HEK293 (cell line): Measurements from ENCODE around the gene TSC22D3.

Experiments
- CTCF ChIA-PET: fragments of 350-600 bp; formaldehyde crosslinking; extraction: SDS; loops from one replicate; lab custom pipeline; 2021; ENCODE audit warnings: antibody characterized with exemption; lab: Yijun Ruan, JAX
- POLR2A ChIA-PET: fragments of 300-600 bp; formaldehyde crosslinking; extraction: SDS; loops from one replicate; lab custom pipeline; 2020; ENCODE audit warnings: antibody characterized with exemption, inconsistent platforms; lab: Yijun Ruan, JAX
- H3K27ac ChIP-seq: fragments of 200-500 bp; sonication (Bioruptor generic); 2 replicates; pipeline ENCODE4 v1.5.1; 2014; ENCODE audit warnings: low read depth, low read length, control low read depth, inconsistent platforms; ENCODE audit errors: extremely low read depth
- H3K36me3 ChIP-seq, 2 experiments: fragments of 200-500 bp in 1 of 2; sonication (Bioruptor generic) in 1 of 2; 1 replicate in 1 of 2; 2 replicates in 1 of 2; pipeline ENCODE4 v1.5.1; 2014 to 2017; ENCODE audit warnings: inconsistent platforms in 2 of 2, low read length in 2 of 2; ENCODE audit not compliant: control insufficient read depth in 2 of 2, insufficient read depth in 1 of 2
- H3K4me1 ChIP-seq: fragments of 200-500 bp; sonication (Bioruptor generic); 2 replicates; pipeline ENCODE4 v1.5.1; 2014; ENCODE audit warnings: mild to moderate bottlenecking, low read length, inconsistent platforms; ENCODE audit not compliant: control insufficient read depth, insufficient read depth
- H3K4me3 ChIP-seq: 2 replicates; pipeline ENCODE4 v1.5.1; 2011; ENCODE audit warnings: low read depth, mild to moderate bottlenecking, control low read depth, low read length, moderate library complexity
- H3K9me3 ChIP-seq: fragments of 200-500 bp; sonication (Bioruptor generic); 2 replicates; pipeline ENCODE4 v1.5.1; 2014; ENCODE audit warnings: low read depth, low read length, inconsistent platforms; ENCODE audit not compliant: control insufficient read depth, insufficient read depth
- BCL11B ChIP-seq: fragments of 450-650 bp; formaldehyde crosslinking; IDR thresholded peaks from 2 replicates; pipeline ENCODE4 v1.5.1; 2016; ENCODE audit warnings: low read depth, missing biosample characterization, missing genetic modification characterization
- IKZF3 ChIP-seq: fragments of 450-650 bp; IDR thresholded peaks from 2 replicates; pipeline ENCODE4 v1.5.0; 2018; ENCODE audit warnings: missing biosample characterization, mild to moderate bottlenecking, missing genetic modification characterization, moderate library complexity
- REPIN1 ChIP-seq: fragments of 450-650 bp; formaldehyde crosslinking; IDR thresholded peaks from 2 replicates; pipeline ENCODE4 v1.5.1; 2017; ENCODE audit warnings: missing biosample characterization, missing genetic modification characterization, low read depth
- SP3 ChIP-seq: fragments of 450-650 bp; formaldehyde crosslinking; IDR thresholded peaks from 2 replicates; pipeline ENCODE4 v1.5.1; 2016; ENCODE audit warnings: missing biosample characterization, missing genetic modification characterization
- ZBTB17 ChIP-seq: fragments of 450-650 bp; formaldehyde crosslinking; IDR thresholded peaks from 2 replicates; pipeline ENCODE4 v1.5.1; 2016; ENCODE audit warnings: missing biosample characterization, missing genetic modification characterization
- ZNF10 ChIP-seq: fragments of 450-650 bp; formaldehyde crosslinking; IDR thresholded peaks from 2 replicates; pipeline ENCODE4 v1.5.1; 2017; ENCODE audit warnings: missing biosample characterization, missing genetic modification characterization
- ZNF138 ChIP-seq: fragments of 450-650 bp; formaldehyde crosslinking; IDR thresholded peaks from 2 replicates; pipeline ENCODE4 v1.5.1; 2016; ENCODE audit warnings: missing biosample characterization, missing genetic modification characterization, borderline replicate concordance
- ZNF16 ChIP-seq: fragments of 450-650 bp; formaldehyde crosslinking; IDR thresholded peaks from 2 replicates; pipeline ENCODE4 v1.5.1; 2016; ENCODE audit warnings: low read depth, missing biosample characterization, missing genetic modification characterization
- ZNF214 ChIP-seq: fragments of 450-650 bp; formaldehyde crosslinking; IDR thresholded peaks from 2 replicates; pipeline ENCODE4 v1.5.1; 2017; ENCODE audit warnings: missing biosample characterization, mild to moderate bottlenecking, missing genetic modification characterization, borderline replicate concordance
- ZNF350 ChIP-seq: fragments of 450-650 bp; formaldehyde crosslinking; IDR thresholded peaks from 2 replicates; pipeline ENCODE4 v1.5.0; 2017; ENCODE audit warnings: missing biosample characterization, mild to moderate bottlenecking, missing genetic modification characterization
- ZNF426 ChIP-seq: fragments of 450-650 bp; formaldehyde crosslinking; IDR thresholded peaks from 2 replicates; pipeline ENCODE4 v1.5.1; 2017; ENCODE audit warnings: missing biosample characterization, missing genetic modification characterization, mild to moderate bottlenecking, inconsistent platforms, moderate library complexity
- ZNF48 ChIP-seq: fragments of 450-650 bp; formaldehyde crosslinking; IDR thresholded peaks from 2 replicates; pipeline ENCODE4 v1.5.1; 2016; ENCODE audit warnings: missing biosample characterization, missing genetic modification characterization
- ZNF558 ChIP-seq: fragments of 450-650 bp; formaldehyde crosslinking; IDR thresholded peaks from 2 replicates; pipeline ENCODE4 v1.5.1; 2016; ENCODE audit warnings: missing biosample characterization, missing genetic modification characterization
- ZNF585B ChIP-seq: fragments of 450-650 bp; formaldehyde crosslinking; IDR thresholded peaks from 2 replicates; pipeline ENCODE4 v1.5.1; 2016; ENCODE audit warnings: missing biosample characterization, missing genetic modification characterization
- ZNF600 ChIP-seq: fragments of 450-650 bp; formaldehyde crosslinking; IDR thresholded peaks from 2 replicates; pipeline ENCODE4 v1.5.1; 2016; ENCODE audit warnings: missing biosample characterization, missing genetic modification characterization
- ZNF629 ChIP-seq: fragments of 450-650 bp; formaldehyde crosslinking; IDR thresholded peaks from 2 replicates; pipeline ENCODE4 v1.5.1; 2017; ENCODE audit warnings: missing biosample characterization, missing genetic modification characterization
- ZNF658 ChIP-seq: fragments of 450-650 bp; formaldehyde crosslinking; IDR thresholded peaks from 2 replicates; pipeline ENCODE4; 2016; ENCODE audit warnings: missing biosample characterization, missing genetic modification characterization
- ZNF701 ChIP-seq: fragments of 450-650 bp; formaldehyde crosslinking; IDR thresholded peaks from 2 replicates; pipeline ENCODE4 v1.5.1; 2016; ENCODE audit warnings: missing biosample characterization, missing genetic modification characterization
- TF ChIP-seq, protein P1 (sequence below): fragments of 450-650 bp; formaldehyde crosslinking; IDR thresholded peaks from 2 replicates; pipeline ENCODE4 v1.5.1; 2017; ENCODE audit warnings: missing biosample characterization, mild to moderate bottlenecking, missing genetic modification characterization, moderate library complexity
- TF ChIP-seq, protein P2 (sequence below): fragments of 450-650 bp; formaldehyde crosslinking; IDR thresholded peaks from 2 replicates; pipeline ENCODE4 v1.5.1; 2017; ENCODE audit warnings: missing biosample characterization, missing genetic modification characterization
- TF ChIP-seq, protein P3 (sequence below): fragments of 450-650 bp; formaldehyde crosslinking; IDR thresholded peaks from 2 replicates; pipeline ENCODE4 v1.5.1; 2016; ENCODE audit warnings: missing biosample characterization, missing genetic modification characterization
- TF ChIP-seq, protein P4 (sequence below): IDR thresholded peaks from 2 replicates; pipeline ENCODE4 v1.6.1; 2011; ENCODE audit warnings: mild to moderate bottlenecking, low read depth, low read length, borderline replicate concordance

Gene TSC22D3

DNA sequence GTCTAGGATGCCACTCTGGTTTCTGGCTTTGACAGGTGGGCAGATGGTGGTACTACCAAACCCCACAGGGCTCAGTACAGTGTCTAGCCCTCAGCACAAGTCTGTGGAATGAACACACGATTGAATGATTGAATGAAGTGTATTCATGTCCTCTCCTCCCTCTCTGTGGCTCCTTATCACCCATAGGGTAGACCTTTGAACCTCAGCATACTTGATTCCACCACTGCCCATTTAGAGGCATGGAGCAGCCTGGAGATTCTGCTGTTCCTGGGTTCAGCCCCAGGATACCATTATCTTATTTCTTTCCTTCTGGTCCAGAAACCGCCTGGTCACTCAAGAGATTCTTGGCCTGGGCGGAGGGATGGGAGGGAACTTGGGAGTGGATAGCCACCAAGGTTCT, 93.3 kb downstream of the TSC22D3 start:
- no peak for TF ChIP-seq ZNF48 (tag by site-specific recombination)
- no peak for TF ChIP-seq ZNF16
- TF ChIP-seq ZNF214 (tag by site-specific recombination), result no peak
- TF ChIP-seq, protein P1, sequence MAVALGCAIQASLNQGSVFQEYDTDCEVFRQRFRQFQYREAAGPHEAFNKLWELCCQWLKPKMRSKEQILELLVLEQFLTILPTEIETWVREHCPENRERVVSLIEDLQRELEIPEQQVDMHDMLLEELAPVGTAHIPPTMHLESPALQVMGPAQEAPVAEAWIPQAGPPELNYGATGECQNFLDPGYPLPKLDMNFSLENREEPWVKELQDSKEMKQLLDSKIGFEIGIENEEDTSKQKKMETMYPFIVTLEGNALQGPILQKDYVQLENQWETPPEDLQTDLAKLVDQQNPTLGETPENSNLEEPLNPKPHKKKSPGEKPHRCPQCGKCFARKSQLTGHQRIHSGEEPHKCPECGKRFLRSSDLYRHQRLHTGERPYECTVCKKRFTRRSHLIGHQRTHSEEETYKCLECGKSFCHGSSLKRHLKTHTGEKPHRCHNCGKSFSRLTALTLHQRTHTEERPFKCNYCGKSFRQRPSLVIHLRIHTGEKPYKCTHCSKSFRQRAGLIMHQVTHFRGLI (tag by site-specific recombination), result no peak
- TF ChIP-seq ZNF558 (tag by site-specific recombination), result no peak
- TF ChIP-seq, protein P2, sequence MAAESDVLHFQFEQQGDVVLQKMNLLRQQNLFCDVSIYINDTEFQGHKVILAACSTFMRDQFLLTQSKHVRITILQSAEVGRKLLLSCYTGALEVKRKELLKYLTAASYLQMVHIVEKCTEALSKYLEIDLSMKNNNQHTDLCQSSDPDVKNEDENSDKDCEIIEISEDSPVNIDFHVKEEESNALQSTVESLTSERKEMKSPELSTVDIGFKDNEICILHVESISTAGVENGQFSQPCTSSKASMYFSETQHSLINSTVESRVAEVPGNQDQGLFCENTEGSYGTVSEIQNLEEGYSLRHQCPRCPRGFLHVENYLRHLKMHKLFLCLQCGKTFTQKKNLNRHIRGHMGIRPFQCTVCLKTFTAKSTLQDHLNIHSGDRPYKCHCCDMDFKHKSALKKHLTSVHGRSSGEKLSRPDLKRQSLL, result no peak
- TF ChIP-seq ZNF658, result no peak
- TF ChIP-seq ZNF138 (tag by site-specific recombination), result no peak
- TF ChIP-seq ZNF701 (tag by site-specific recombination), result no peak
- TF ChIP-seq, protein P3, sequence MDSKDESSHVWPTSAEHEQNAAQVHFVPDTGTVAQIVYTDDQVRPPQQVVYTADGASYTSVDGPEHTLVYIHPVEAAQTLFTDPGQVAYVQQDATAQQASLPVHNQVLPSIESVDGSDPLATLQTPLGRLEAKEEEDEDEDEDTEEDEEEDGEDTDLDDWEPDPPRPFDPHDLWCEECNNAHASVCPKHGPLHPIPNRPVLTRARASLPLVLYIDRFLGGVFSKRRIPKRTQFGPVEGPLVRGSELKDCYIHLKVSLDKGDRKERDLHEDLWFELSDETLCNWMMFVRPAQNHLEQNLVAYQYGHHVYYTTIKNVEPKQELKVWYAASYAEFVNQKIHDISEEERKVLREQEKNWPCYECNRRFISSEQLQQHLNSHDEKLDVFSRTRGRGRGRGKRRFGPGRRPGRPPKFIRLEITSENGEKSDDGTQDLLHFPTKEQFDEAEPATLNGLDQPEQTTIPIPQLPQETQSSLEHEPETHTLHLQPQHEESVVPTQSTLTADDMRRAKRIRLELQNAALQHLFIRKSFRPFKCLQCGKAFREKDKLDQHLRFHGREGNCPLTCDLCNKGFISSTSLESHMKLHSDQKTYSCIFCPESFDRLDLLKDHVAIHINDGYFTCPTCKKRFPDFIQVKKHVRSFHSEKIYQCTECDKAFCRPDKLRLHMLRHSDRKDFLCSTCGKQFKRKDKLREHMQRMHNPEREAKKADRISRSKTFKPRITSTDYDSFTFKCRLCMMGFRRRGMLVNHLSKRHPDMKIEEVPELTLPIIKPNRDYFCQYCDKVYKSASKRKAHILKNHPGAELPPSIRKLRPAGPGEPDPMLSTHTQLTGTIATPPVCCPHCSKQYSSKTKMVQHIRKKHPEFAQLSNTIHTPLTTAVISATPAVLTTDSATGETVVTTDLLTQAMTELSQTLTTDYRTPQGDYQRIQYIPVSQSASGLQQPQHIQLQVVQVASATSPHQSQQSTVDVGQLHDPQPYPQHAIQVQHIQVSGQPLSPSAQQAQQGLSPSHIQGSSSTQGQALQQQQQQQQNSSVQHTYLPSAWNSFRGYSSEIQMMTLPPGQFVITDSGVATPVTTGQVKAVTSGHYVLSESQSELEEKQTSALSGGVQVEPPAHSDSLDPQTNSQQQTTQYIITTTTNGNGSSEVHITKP (tag by site-specific recombination), result no peak
- TF ChIP-seq, protein P4, sequence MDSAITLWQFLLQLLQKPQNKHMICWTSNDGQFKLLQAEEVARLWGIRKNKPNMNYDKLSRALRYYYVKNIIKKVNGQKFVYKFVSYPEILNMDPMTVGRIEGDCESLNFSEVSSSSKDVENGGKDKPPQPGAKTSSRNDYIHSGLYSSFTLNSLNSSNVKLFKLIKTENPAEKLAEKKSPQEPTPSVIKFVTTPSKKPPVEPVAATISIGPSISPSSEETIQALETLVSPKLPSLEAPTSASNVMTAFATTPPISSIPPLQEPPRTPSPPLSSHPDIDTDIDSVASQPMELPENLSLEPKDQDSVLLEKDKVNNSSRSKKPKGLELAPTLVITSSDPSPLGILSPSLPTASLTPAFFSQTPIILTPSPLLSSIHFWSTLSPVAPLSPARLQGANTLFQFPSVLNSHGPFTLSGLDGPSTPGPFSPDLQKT, result no peak
- TF ChIP-seq ZNF585B, result no peak
- TF ChIP-seq REPIN1 (tag by site-specific recombination), result no peak
- H3K9me3 ChIP-seq, result no peaks in the 10 kb centered on the region
- no peak overlapping the region for H3K27ac ChIP-seq
- peaks cover 2% of the 10 kb centered on the region; the same call in 1 of the 2 replicates for H3K4me1 ChIP-seq
- CTCF ChIA-PET, result interaction anchor here (0.7 to 2.5 kb wide), 2 partner anchors 9 to 542 kb away, joined by 7 to 9 read pairs; no protein-coding TSS in a partner anchor
- H3K36me3 ChIP-seq, result no peaks in the 10 kb centered on the region
- H3K4me3 ChIP-seq, result no peak overlapping the region
- POLR2A ChIA-PET, result no interaction called here

DNA sequence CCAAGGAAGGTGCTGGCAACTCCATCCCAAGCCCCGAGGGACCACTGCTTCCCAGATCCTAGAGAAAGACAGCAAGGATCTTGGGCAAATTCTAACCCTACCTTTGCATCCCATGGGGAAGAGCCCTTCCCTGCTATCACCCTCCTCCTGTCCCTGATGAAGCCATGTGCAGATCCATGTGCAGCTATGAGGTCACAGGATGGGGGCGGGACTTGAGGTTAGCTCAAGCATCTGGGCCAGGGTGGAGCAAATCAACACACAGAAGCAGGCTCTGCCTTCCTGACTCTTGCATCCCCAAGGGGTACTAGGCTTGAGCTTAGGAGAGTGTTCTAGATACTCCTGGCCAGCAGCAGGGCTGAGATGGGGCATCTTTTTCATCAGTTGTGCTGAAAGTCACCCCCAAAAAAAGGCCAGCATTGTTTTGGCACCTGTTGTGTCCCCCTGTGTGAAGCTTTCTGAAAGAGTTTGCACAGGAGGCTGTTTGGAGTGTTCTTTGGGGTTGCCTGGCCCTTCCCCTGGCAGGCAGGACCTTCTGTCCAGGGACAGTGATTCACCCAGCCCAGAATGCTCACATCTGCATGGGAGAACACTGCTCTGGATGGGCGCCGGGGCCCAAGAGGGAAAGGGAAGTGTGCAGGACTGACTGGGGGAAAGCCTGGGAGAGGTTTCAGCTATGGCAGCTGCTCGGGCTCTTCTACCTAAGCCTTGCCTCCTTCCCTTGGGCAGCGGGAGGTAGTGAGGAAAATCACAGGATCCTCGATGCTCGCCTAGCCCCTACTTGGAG, 96.4 kb downstream of the TSC22D3 start:
- TF ChIP-seq SP3 (tag by site-specific recombination) (0 out of 2 replicates have a peak, but pooled peaks have one; percentile 30), ZNF350 (tag by site-specific recombination) (no peak), ZNF426 (tag by site-specific recombination) (no peak), ZNF629 (tag by site-specific recombination) (peak; percentile 76), ZBTB17 (tag by site-specific recombination) (peak; percentile 61; the same call in 1 of the 2 replicates), BCL11B (tag by site-specific recombination) (no peak), IKZF3 (tag by site-specific recombination) (peak; percentile 49), ZNF600 (tag by site-specific recombination) (0 out of 2 replicates have a peak, but pooled peaks have one; percentile 46), ZNF10 (peak; percentile 80; the same call in 1 of the 2 replicates)
- TF ChIP-seq, protein P2, result peak; percentile 92
- TF ChIP-seq, all 188 proteins: peak for 7
- ChIA-PET POLR2A (interaction anchor here (0.8 to 3.9 kb wide), 2 partner anchors 37 to 51 kb away, joined by 3 to 23 read pairs; partner anchors contain the start of gene PRPS1), CTCF (interaction anchor here (0.6 to 8.5 kb wide), 5 partner anchors 8 to 230 kb away, joined by 3 to 161 read pairs (median 5); partner anchors contain the start of gene NCBP2L)
- no peak overlapping the region for H3K4me3 ChIP-seq
- H3K9me3 ChIP-seq, result no peaks in the 10 kb centered on the region
- H3K36me3 ChIP-seq, result no peaks in the 10 kb centered on the region
- H3K4me1 ChIP-seq, result peaks cover 10% of the 10 kb centered on the region
- H3K27ac ChIP-seq, result no peak overlapping the region
